GM18517 (cell line): Measurements from ENCODE around the gene OOEP.

ENCODE experiments used
- ATAC-seq: cut with Tn5 transposase; IDR thresholded peaks from one replicate; pipeline ENCODE4 v1.9.1; 2021; ENCODE audit warnings: mild to moderate bottlenecking, moderate library complexity; ENCODE audit not compliant: unreplicated experiment

OOEP gene

DNA sequence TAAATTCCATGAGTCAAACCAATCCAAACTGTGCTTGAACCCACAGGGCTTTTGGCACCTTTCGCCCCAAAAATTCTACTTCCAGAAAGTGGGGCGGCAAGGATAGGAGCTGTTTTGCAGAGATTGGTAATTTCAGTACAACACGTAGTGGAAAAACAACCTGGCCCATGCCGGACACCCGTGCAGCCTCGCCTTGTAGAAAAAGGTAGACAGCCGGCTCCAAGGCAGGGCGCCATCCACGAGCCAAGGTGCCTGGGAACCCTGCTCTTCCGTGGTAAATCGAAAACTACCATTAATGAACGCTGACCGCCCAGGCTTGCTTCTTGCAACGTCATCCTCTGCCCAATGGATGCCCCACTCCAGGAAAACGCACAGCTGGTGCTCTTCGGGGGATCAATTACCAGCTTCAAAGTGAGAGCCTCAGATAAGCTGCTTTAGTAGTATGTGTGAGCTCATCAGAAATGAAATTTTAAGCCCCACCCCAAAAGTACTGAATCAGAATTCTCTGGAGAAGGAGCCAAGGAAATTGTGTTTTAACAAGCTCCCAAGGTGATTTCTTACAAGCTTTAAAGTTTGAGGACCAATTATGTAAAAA, 1.8 kb downstream of the OOEP start:
- no peak for ATAC-seq

DNA sequence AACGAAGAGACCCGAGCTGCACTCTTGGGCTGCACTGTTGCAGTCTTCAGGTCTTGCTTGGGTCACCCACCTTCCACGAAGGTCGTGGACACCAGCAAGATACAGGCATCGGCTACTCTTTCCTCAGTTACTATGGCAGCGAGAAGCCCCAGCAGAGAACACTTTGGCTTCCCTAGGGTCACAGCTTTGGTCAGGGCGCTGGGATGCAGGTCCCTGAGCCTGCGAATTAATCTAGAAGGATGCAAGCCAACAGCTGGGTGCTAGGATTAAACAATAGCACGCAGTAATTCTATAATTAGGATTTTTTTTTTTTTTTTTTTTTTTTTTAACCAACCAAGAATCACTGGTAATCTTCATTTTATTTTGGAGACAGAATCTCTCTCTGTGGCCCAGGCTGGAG, 5.1 kb downstream of the OOEP start:
- no peak for ATAC-seq

GRCh38 chr6:73364121-73364520, 5.6 kb downstream of the OOEP start:
- no peak for ATAC-seq

GRCh38 chr6:73363537-73363875, 6.2 kb downstream of the OOEP start:
- ATAC-seq, result no peak

DNA sequence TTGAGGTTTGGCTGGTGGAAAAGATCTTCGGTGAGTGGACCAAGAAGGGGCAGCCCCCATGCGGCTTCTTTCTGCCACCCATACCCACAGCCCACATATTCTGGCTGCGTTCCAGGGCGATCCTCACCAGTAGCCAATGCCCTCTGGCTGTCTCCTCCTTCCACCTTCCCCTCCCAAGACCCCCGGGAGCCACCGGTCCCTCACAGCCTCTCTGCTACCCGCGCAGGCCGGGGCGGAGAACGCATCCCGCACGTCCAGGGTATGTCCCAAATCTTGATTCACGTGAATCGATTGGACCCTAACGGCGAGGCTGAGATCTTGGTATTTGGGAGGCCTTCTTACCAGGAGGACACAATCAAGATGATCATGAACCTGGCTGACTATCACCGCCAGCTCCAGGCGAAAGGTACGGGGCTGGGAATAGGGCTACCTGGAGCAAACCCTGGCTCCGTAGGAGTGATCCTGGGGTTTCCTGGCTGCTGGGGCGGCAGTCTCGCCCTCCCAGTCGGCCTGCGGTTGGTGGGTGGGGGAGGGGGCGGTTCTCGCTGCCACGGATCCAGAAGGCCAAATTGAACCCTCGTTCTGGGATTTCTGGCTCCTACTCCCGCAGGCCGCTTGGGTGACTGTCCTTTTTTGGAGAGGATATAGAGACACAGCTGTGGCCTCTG, 6.7 kb downstream of the OOEP start:
- no peak for ATAC-seq

DNA sequence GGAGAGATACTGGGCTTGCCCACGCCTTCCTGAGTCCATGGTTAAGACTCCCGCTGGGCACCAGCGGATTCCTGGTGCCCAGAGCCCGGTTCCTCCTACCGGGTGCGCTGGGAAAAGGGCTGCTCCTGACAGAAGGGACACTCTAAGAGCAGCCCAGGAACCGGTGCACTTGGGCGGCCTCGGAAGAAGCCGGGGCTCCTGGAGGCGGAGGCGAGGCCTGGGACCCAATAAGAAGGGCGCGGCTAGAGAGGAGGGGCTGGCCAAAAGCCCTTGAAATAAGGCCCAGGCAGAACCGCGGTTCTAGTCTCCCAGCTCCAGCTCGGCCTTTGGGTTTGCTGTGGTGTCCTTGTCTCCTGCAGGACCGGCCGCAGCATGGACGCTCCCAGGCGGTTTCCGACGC, 7.3 kb downstream of the OOEP start, which contains the start of gene KHDC3L:
KHDC3L (plus strand) TSS at position 301 of the 400 bp plus-strand sequence; CDS start at position 373, 72 bp downstream.
- no peak for ATAC-seq

- no peak for ATAC-seq
Observed at GRCh38 chr6:73353636-73354593, 15.8 kb downstream of the OOEP start, which contains the start of gene DPPA5. DPPA5 (minus strand) TSS chr6:73354276; CDS start chr6:73354225, 51 bp downstream.

GRCh38 chr6:73349311-73349710, 20.4 kb downstream of the OOEP start:
- no peak for ATAC-seq

- no peak for ATAC-seq
Observed at GRCh38 chr6:73348550-73349204, 21.0 kb downstream of the OOEP start.

DNA sequence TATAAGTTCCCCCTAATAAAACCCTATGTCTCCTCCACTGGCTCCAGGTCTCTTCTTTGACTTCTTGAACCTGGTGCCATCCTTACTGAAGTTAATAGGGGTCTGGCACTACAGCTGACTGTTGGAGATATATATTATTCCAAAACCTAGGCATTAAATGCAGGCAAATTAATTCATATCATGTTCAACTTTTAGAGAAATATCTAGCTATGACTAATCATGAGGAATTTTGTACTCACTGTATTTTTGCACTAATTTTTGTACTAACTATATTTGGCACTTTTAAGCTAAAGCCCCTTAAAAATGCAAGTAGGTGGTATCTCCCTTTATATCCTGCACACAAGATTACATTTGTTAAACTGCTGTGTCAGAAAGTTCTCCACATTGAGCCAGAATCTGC, 26.5 kb downstream of the OOEP start:
- ATAC-seq, result no peak

DNA sequence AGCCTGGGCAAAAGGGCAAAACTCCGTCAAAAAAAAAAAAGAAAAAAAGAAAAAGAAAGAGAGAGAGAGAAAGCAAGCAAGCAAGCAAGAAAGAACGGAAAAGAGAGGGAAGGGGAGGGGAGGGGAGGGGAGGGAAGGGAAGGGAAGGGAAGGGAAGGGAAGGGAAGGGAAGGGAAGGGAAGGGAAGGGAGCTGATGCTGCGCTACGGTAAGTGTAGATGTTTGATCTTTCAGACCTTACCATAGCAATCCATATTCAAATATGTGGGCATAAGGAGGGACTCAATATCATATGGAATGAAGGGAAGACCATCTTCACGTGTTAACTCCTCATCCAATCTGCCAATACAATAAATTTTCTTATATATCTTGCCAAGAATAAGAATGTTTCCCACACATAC, 27.5 kb downstream of the OOEP start:
- no peak for ATAC-seq

DNA sequence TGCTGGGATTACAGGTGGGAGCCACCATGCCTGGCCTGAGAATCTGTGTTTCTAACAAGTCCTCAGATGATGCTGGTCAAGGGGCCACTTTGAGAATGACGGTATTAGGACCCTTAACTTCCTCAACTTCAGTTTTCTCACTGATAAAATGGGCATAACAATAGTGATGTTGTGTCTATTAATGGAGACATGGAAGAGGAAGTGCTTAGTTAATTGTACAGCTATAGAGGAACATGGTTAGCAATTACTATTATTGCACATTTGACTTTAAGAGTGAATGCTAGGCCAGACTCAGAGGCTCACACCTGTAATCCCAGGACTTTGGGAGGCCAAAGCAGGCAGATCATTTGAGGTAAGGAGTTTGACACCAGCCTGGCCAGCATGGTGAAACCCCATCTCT, 28.4 kb downstream of the OOEP start:
- ATAC-seq, result no peak

GRCh38 chr6:73340048-73340447, 29.6 kb downstream of the OOEP start:
- no peak for ATAC-seq

DNA sequence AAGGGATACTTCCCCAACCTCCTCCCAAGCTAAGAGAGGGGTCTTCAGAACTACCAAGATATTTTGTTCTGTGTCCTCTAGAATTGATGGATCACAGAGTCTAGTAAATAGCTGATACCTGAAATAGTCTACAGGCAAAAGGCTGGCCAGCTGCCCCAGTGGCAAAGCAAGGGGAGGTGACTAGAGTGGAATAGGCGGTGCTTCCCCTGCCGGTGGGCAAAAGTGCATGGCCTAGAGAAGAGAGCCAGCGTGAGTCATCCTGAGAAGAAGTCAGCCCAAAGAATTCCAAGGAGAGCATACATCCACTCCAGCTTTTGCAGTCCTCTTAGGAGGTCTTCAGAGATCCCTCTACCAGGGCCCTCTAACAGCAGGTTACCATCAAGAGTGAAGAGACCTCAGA, 30.4 kb downstream of the OOEP start:
- no peak for ATAC-seq

DNA sequence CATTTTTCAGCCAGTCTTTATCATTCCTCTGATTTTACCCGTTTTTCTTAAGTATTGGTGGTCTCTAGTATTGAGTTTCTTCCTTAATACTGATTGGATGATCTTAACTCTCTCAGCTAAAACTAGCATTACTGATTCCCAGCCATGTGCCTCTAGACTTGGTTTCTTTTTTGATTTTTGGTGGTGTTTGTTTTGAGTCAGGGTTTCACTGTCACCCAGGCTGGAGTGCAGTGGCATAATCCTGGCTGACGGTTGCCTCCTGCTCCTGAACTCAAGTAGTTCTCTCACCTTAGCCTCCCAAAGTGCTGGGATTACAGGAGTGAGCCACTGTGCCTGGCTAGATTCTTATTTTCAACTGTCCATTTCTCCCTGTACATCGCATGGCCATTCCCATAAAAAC, 40.5 kb downstream of the OOEP start:
- peak; percentile 72 for ATAC-seq

DNA sequence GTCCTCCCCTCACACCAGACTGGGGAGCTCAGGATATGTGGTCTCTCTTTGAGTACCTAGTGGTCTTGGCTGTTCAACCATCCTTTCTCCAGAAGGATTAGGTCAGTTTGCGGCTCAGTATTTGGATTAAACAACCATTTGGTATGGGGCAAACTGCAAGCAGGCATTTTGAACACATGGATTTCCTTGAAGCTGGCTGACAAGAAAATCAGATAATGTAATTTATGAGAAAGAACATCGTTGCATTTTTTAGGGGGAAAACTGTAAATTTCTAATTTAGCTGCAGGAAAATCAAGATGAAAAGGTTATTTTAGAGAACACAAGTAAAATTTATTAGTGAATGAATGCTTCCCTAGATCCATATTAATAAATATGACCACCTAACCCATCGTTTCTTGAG, 40.9 kb downstream of the OOEP start:
- ATAC-seq, result no peak

GRCh38 chr6:73325656-73326055, 44.0 kb downstream of the OOEP start:
- ATAC-seq, result no peak

DNA sequence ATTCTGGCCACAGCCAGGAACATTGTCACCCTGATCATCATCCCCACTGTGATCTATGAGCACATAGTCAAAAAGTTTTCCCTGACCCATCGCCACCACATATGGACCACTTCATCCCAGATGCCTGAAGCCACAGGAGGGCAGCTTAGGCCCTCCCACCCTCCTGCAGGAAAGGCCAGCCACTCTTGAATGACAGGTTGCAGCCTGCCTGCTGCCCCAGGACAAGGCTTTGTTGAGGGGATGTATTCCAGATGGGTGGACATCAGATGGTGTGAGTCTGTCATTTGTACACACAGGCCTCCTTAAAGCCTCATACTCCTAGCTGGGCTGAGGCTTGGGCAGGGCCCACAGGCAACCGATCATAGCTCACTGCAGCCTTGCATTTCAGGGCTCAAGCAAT, 46.4 kb downstream of the OOEP start:
- no peak for ATAC-seq
